GM23338 (cell line): ENCODE data around the gene ATN1. TPM values are rescaled to one million over a fixed set of nuclear protein-coding genes. Genes with fewer than 3 reads are reported as not detected.

Experiments used
- ATAC-seq: fragments of 200-7000 bp; cut with Tn5 transposase; 3 replicates; pipeline ENCODE4 v1.9.1; 2020
- DNase-seq: peaks from one replicate; pipeline ENCODE4 v3.0.0-alpha.2; 2015; ENCODE audit warnings: low spot score
- H2AFZ ChIP-seq: fragments of 200-600 bp; sonication (generic); 2 replicates; pipeline ENCODE4 v1.8.0; 2016; ENCODE audit warnings: antibody characterized with exemption, mild to moderate bottlenecking, moderate library complexity
- H3F3A ChIP-seq: fragments of 200-600 bp; sonication (generic); replicated peaks from 2 replicates; pipeline ENCODE4 v1.8.0; 2017; ENCODE audit warnings: antibody characterized with exemption, mixed run types, low read depth
- H3K27ac ChIP-seq: fragments of 200-600 bp; sonication (generic); 2 replicates; pipeline ENCODE4 v1.6.1; 2016; ENCODE audit warnings: low read depth
- H3K27me3 ChIP-seq: fragments of 200-600 bp; sonication (generic); 2 replicates; pipeline ENCODE4 v1.8.0; 2016; ENCODE audit warnings: mild to moderate bottlenecking, mixed run types, moderate library complexity; ENCODE audit not compliant: insufficient read depth
- H3K36me3 ChIP-seq: fragments of 200-600 bp; sonication (generic); 2 replicates; pipeline ENCODE4 v1.8.0; 2016; ENCODE audit warnings: mild to moderate bottlenecking; ENCODE audit not compliant: insufficient read depth
- H3K4me1 ChIP-seq: fragments of 200-600 bp; sonication (generic); 2 replicates; pipeline ENCODE4 v1.8.0; 2016; ENCODE audit warnings: mild to moderate bottlenecking, moderate library complexity; ENCODE audit not compliant: insufficient read depth
- H3K4me2 ChIP-seq: fragments of 200-600 bp; sonication (generic); 2 replicates; pipeline ENCODE4 v1.7.1; 2017; ENCODE audit warnings: mixed run types
- H3K4me3 ChIP-seq: fragments of 200-600 bp; sonication (generic); 2 replicates; pipeline ENCODE4 v1.6.1; 2016; ENCODE audit warnings: mixed run types
- H3K79me2 ChIP-seq: fragments of 200-600 bp; sonication (generic); replicated peaks from 2 replicates; pipeline ENCODE4 v1.8.0; 2017; ENCODE audit warnings: mild to moderate bottlenecking; ENCODE audit not compliant: insufficient read depth
- H3K9me2 ChIP-seq: fragments of 200-600 bp; sonication (generic); 2 replicates; pipeline ENCODE4 v1.8.0; 2017; ENCODE audit not compliant: insufficient read depth
- H4K20me1 ChIP-seq: fragments of 200-600 bp; sonication (generic); replicated peaks from 2 replicates; pipeline ENCODE4 v1.8.0; 2017; ENCODE audit warnings: mild to moderate bottlenecking; ENCODE audit not compliant: insufficient read depth
- H3K27ac Mint-ChIP-seq: 2 replicates; pipeline ENCODE4 v1.8.0; 2020; ENCODE audit warnings: inconsistent platforms, mild to moderate bottlenecking, moderate library complexity, mixed read lengths
- H3K27me3 Mint-ChIP-seq: 3 replicates; pipeline ENCODE4 v1.8.0; 2022; ENCODE audit warnings: low read depth, mild to moderate bottlenecking, moderate library complexity, mixed read lengths, inconsistent platforms; ENCODE audit not compliant: insufficient read depth, poor library complexity
- H3K36me3 Mint-ChIP-seq: 3 replicates; pipeline ENCODE4 v1.8.0; 2021; ENCODE audit warnings: low read depth, mild to moderate bottlenecking, inconsistent platforms, moderate library complexity, mixed read lengths
- H3K4me1 Mint-ChIP-seq: 3 replicates; pipeline ENCODE4 v1.8.0; 2020; ENCODE audit warnings: mild to moderate bottlenecking, inconsistent platforms, mixed read lengths
- H3K4me3 Mint-ChIP-seq: 3 replicates; pipeline ENCODE4 v1.8.0; 2021; ENCODE audit warnings: moderate library complexity, mild to moderate bottlenecking, inconsistent platforms, mixed read lengths
- H3K9me3 Mint-ChIP-seq: 3 replicates; pipeline ENCODE4 v1.8.0; 2020; ENCODE audit warnings: moderate library complexity, mild to moderate bottlenecking, inconsistent platforms, mixed read lengths
- CREB1 ChIP-seq: fragments of 250-450 bp; sonication (Bioruptor Pico); IDR thresholded peaks from 2 replicates; pipeline ENCODE4 v1.5.0; 2020; ENCODE audit warnings: low read depth, mild to moderate bottlenecking, moderate library complexity
- CTCF ChIP-seq, 2 experiments: fragments of 200-600 bp in 1 of 2; sonication (generic) in 1 of 2; conservative IDR thresholded peaks; 2 replicates each; pipeline versions ENCODE4 v1.5.1 to v1.6.1; 2016 to 2017; ENCODE audit warnings: antibody characterized with exemption in 2 of 2, low read depth in 2 of 2, mild to moderate bottlenecking in 2 of 2, moderate library complexity in 1 of 2
- ETS1 ChIP-seq: IDR thresholded peaks from 2 replicates; pipeline ENCODE4 v1.6.1; 2016; ENCODE audit warnings: antibody characterized with exemption
- EZH2 ChIP-seq: fragments of 200-600 bp; sonication (generic); IDR thresholded peaks from one replicate; pipeline ENCODE4 v1.8.0; 2017; ENCODE audit warnings: antibody characterized with exemption, mild to moderate bottlenecking, low read depth; ENCODE audit not compliant: unreplicated experiment
- EZH2phosphoT487 ChIP-seq: fragments of 200-600 bp; sonication (generic); IDR thresholded peaks from one replicate; pipeline ENCODE4 v1.8.1; 2018; ENCODE audit warnings: antibody characterized with exemption; ENCODE audit not compliant: unreplicated experiment
- JUNB ChIP-seq: IDR thresholded peaks from one replicate; pipeline ENCODE4 v1.6.1; 2016; ENCODE audit warnings: antibody characterized with exemption; ENCODE audit not compliant: unreplicated experiment
- NANOG ChIP-seq: IDR thresholded peaks from 2 replicates; pipeline ENCODE4 v1.6.1; 2016; ENCODE audit warnings: antibody characterized with exemption, borderline replicate concordance
- POLR2AphosphoS5 ChIP-seq: IDR thresholded peaks from 2 replicates; pipeline ENCODE4 v1.6.1; 2016; ENCODE audit warnings: antibody characterized with exemption, low read depth
- REST ChIP-seq: IDR thresholded peaks from one replicate; pipeline ENCODE4 v1.6.1; 2018; ENCODE audit warnings: antibody characterized with exemption; ENCODE audit not compliant: unreplicated experiment
- STAT1 ChIP-seq: IDR thresholded peaks from one replicate; pipeline ENCODE4 v1.6.1; 2016; ENCODE audit warnings: antibody characterized with exemption; ENCODE audit not compliant: unreplicated experiment
- ZNF114 ChIP-seq: fragments of 250-450 bp; sonication (Bioruptor Pico); IDR thresholded peaks from 2 replicates; pipeline ENCODE4 v1.5.0; 2020; ENCODE audit warnings: mild to moderate bottlenecking, moderate library complexity
- ZNF331 ChIP-seq: fragments of 250-450 bp; sonication (Bioruptor Pico); IDR thresholded peaks from 2 replicates; pipeline ENCODE4 v1.5.0; 2020; ENCODE audit warnings: low read depth, mild to moderate bottlenecking, moderate library complexity
- ZNF462 ChIP-seq: fragments of 250-450 bp; sonication (Bioruptor Pico); IDR thresholded peaks from 2 replicates; pipeline ENCODE4 v1.5.0; 2020; ENCODE audit warnings: mild to moderate bottlenecking, moderate library complexity
- polyA plus RNA-seq: library from polyadenylated mRNA; unstranded; fragments of >200 nt; fragmentation: Nextera tagmentation; extraction: Ambion mirVana; gene quantifications from 2 replicates; pipeline ENCODE4 v1.2.1, GENCODE V29; 2016
- total RNA-seq: library from RNA; depleted of rRNA; stranded (reverse); fragments of >200 nt; shearing (Covaris generic); gene quantifications from 2 replicates; pipeline ENCODE4 v1.2.3, GENCODE V29; 2014

ATN1 gene
- total and polyA plus RNA-seq, 2 experiments from 2014 or later, result 27.2 to 49.6 TPM

- no peaks in the 10 kb centered on the region for H3K79me2 ChIP-seq
- peaks cover 30% of the 10 kb centered on the region for H3K4me1 Mint-ChIP-seq
- H3K27me3 ChIP-seq, result no peaks in the 10 kb centered on the region
- no peak for TF ChIP-seq ETS1
- no peak for TF ChIP-seq EZH2phosphoT487
- TF ChIP-seq JUNB, result no peak
- no peak for TF ChIP-seq ZNF331
- TF ChIP-seq CREB1, result no peak
- TF ChIP-seq ZNF114 (CRISPR knock-in tag), result no peak
- TF ChIP-seq REST, result no peak
- no peak for TF ChIP-seq STAT1
- no peak for TF ChIP-seq CTCF (conservative IDR thresholded peaks at IDR 0.05; ENCODE audit: low read depth in 2 of 2)
- no peak for TF ChIP-seq POLR2AphosphoS5
- TF ChIP-seq NANOG, result no peak
- no peak for TF ChIP-seq EZH2
- no peak for TF ChIP-seq ZNF462 (CRISPR knock-in tag)
- H3F3A ChIP-seq, result 0 out of 2 replicates have a peak, but pooled peaks cover 3% of the 10 kb centered on the region
- H3K4me2 ChIP-seq, result no peak overlapping the region
- H3K4me1 ChIP-seq, result peaks cover 13% of the 10 kb centered on the region
- H3K9me2 ChIP-seq, result no peaks in the 10 kb centered on the region
- peaks cover 17% of the 10 kb centered on the region for H3K27me3 Mint-ChIP-seq
- no peaks in the 10 kb centered on the region for H3K9me3 Mint-ChIP-seq
- peak overlapping the region; percentile 56; the same call in 1 of the 2 replicates for H3K27ac Mint-ChIP-seq
- ATAC-seq, result no peak
- no peaks in the 10 kb centered on the region for H4K20me1 ChIP-seq
- no peak for DNase-seq
- no peaks in the 10 kb centered on the region for H3K36me3 Mint-ChIP-seq
- no peak overlapping the region for H2AFZ ChIP-seq
- H3K36me3 ChIP-seq, result no peaks in the 10 kb centered on the region
- no peak overlapping the region for H3K27ac ChIP-seq
- H3K4me3 Mint-ChIP-seq, result no peak overlapping the region
- H3K4me3 ChIP-seq, result no peak overlapping the region
These were observed 25.2 kb downstream of the ATN1 start for GRCh38 chr12:6952863-6953441.
